SJSA1 (cell line): Measurements from ENCODE around the gene RTN4R. TPM values are rescaled to one million over a fixed set of nuclear protein-coding genes. Genes with fewer than 3 reads are reported as not detected.

Experiments
- DNase-seq, 2 experiments: peaks; one replicate each; pipeline ENCODE4 v3.0.0-alpha.2; 2015 to 2020; ENCODE audit warnings: low spot score in 2 of 2, low read depth in 1 of 2
- H3K27ac ChIP-seq: fragments of 250-450 bp; sonication (Bioruptor Pico); 2 replicates; pipeline ENCODE4 v1.5.1; 2020; ENCODE audit warnings: mild to moderate bottlenecking, moderate library complexity
- H3K27me3 ChIP-seq: fragments of 250-450 bp; sonication (Bioruptor Pico); replicated peaks from 2 replicates; pipeline ENCODE4 v1.5.1; 2020; ENCODE audit warnings: mild to moderate bottlenecking, moderate library complexity
- H3K36me3 ChIP-seq: fragments of 250-450 bp; sonication (Bioruptor Pico); 2 replicates; pipeline ENCODE4 v1.5.1; 2020; ENCODE audit warnings: mild to moderate bottlenecking
- H3K4me1 ChIP-seq: fragments of 250-450 bp; sonication (Bioruptor Pico); replicated peaks from 2 replicates; pipeline ENCODE4 v1.6.1; 2021; ENCODE audit warnings: mild to moderate bottlenecking
- H3K4me3 ChIP-seq: fragments of 250-450 bp; sonication (Bioruptor Pico); 2 replicates; pipeline ENCODE4 v1.5.1; 2020; ENCODE audit warnings: mild to moderate bottlenecking
- H3K9me3 ChIP-seq: fragments of 250-450 bp; sonication (Bioruptor Pico); replicated peaks from 2 replicates; pipeline ENCODE4 v1.5.1; 2020; ENCODE audit warnings: mild to moderate bottlenecking
- total RNA-seq: library from RNA; depleted of rRNA; stranded (reverse); fragments of >200 nt; shearing (Covaris generic); gene quantifications from 2 replicates; pipeline ENCODE4 v1.2.3, GENCODE V29; 2014

RTN4R gene
- total RNA-seq, 1 experiment from 2014 or later = 0.05 TPM

- DNase-seq = no peak
- no peak overlapping the region for H3K4me3 ChIP-seq
- peaks cover 26% of the 10 kb centered on the region for H3K27me3 ChIP-seq
- peaks cover 9% of the 10 kb centered on the region for H3K4me1 ChIP-seq
- H3K9me3 ChIP-seq = no peaks in the 10 kb centered on the region
- no peaks in the 10 kb centered on the region for H3K36me3 ChIP-seq
- no peak overlapping the region for H3K27ac ChIP-seq
Measured at GRCh38 chr22:20199906-20200305, 68.2 kb downstream of the RTN4R start.

GRCh38 chr22:20199413-20199842, 68.7 kb downstream of the RTN4R start:
- DNase-seq = no peak
- Histone ChIP-seq H3K4me3 (no peak overlapping the region), H3K4me1 (peaks cover 9% of the 10 kb centered on the region), H3K9me3 (no peaks in the 10 kb centered on the region), H3K36me3 (no peaks in the 10 kb centered on the region), H3K27me3 (peaks cover 26% of the 10 kb centered on the region), H3K27ac (no peak overlapping the region)

- Histone ChIP-seq H3K27me3 (peaks cover 26% of the 10 kb centered on the region), H3K36me3 (no peaks in the 10 kb centered on the region), H3K27ac (no peak overlapping the region), H3K9me3 (no peaks in the 10 kb centered on the region), H3K4me3 (no peak overlapping the region), H3K4me1 (peaks cover 4% of the 10 kb centered on the region)
- no peak for DNase-seq
Measured at GRCh38 chr22:20198557-20199319, 69.4 kb downstream of the RTN4R start.

- H3K9me3 ChIP-seq = no peaks in the 10 kb centered on the region
- peaks cover 26% of the 10 kb centered on the region for H3K27me3 ChIP-seq
- DNase-seq = no peak
- no peaks in the 10 kb centered on the region for H3K36me3 ChIP-seq
- no peak overlapping the region for H3K4me3 ChIP-seq
- H3K4me1 ChIP-seq = no peaks in the 10 kb centered on the region
- no peak overlapping the region for H3K27ac ChIP-seq
Measured at GRCh38 chr22:20197407-20198030, 70.6 kb downstream of the RTN4R start.

GRCh38 chr22:20196094-20196842, 71.8 kb downstream of the RTN4R start:
- H3K27me3 ChIP-seq = peaks cover 23% of the 10 kb centered on the region
- H3K9me3 ChIP-seq = no peaks in the 10 kb centered on the region
- no peak for DNase-seq
- H3K36me3 ChIP-seq = no peaks in the 10 kb centered on the region
- H3K4me3 ChIP-seq = no peak overlapping the region
- H3K27ac ChIP-seq = no peak overlapping the region
- no peaks in the 10 kb centered on the region for H3K4me1 ChIP-seq

- peaks cover 12% of the 10 kb centered on the region for H3K27me3 ChIP-seq
- H3K9me3 ChIP-seq = no peaks in the 10 kb centered on the region
- no peak overlapping the region for H3K27ac ChIP-seq
- no peak for DNase-seq
- H3K4me1 ChIP-seq = no peaks in the 10 kb centered on the region
- no peak overlapping the region for H3K4me3 ChIP-seq
- no peaks in the 10 kb centered on the region for H3K36me3 ChIP-seq
Measured at GRCh38 chr22:20194681-20195593, 73.2 kb downstream of the RTN4R start.

- no peak overlapping the region for H3K4me3 ChIP-seq
- no peak for DNase-seq
- peaks cover 11% of the 10 kb centered on the region for H3K27me3 ChIP-seq
Measured at GRCh38 chr22:20193761-20194494, 74.2 kb downstream of the RTN4R start.

GRCh38 chr22:20192972-20193760, 75.0 kb downstream of the RTN4R start:
- no peak for DNase-seq
- Histone ChIP-seq H3K4me3 (no peak overlapping the region), H3K9me3 (no peaks in the 10 kb centered on the region)

More at GRCh38 chr22:20193761-20194494, 74.2 kb downstream of the RTN4R start:
- Histone ChIP-seq H3K4me1 (no peaks in the 10 kb centered on the region), H3K9me3 (no peaks in the 10 kb centered on the region), H3K36me3 (no peaks in the 10 kb centered on the region), H3K27ac (no peak overlapping the region)

GRCh38 chr22:20192293-20192971, 75.7 kb downstream of the RTN4R start:
- H3K27me3 ChIP-seq = peaks cover 9% of the 10 kb centered on the region; the same call in 1 of the 2 replicates
- H3K4me1 ChIP-seq = no peaks in the 10 kb centered on the region
- no peak overlapping the region for H3K4me3 ChIP-seq
- DNase-seq = no peak
- H3K27ac ChIP-seq = no peak overlapping the region
- no peaks in the 10 kb centered on the region for H3K9me3 ChIP-seq
- no peaks in the 10 kb centered on the region for H3K36me3 ChIP-seq

More at GRCh38 chr22:20192972-20193760, 75.0 kb downstream of the RTN4R start:
- H3K4me1 ChIP-seq = no peaks in the 10 kb centered on the region
- H3K27me3 ChIP-seq = peaks cover 11% of the 10 kb centered on the region; the same call in 1 of the 2 replicates
- H3K36me3 ChIP-seq = no peaks in the 10 kb centered on the region
- no peak overlapping the region for H3K27ac ChIP-seq

- no peaks in the 10 kb centered on the region for H3K9me3 ChIP-seq
- no peak overlapping the region for H3K27ac ChIP-seq
- peaks cover 9% of the 10 kb centered on the region; the same call in 1 of the 2 replicates for H3K27me3 ChIP-seq
- H3K4me3 ChIP-seq = no peak overlapping the region
- no peak for DNase-seq
- H3K4me1 ChIP-seq = no peaks in the 10 kb centered on the region
- no peaks in the 10 kb centered on the region for H3K36me3 ChIP-seq
Measured at GRCh38 chr22:20191803-20192202, 76.3 kb downstream of the RTN4R start.
